KOPT-K1 (cell line): ENCODE data around the gene SLC24A3.

ENCODE experiments used
- H3K27ac ChIP-seq: fragments of 200-600 bp; sonication (generic); 2 replicates; pipeline ENCODE4 v1.5.1; 2016; ENCODE audit warnings: antibody characterized with exemption, mild to moderate bottlenecking, low read depth, low read length; ENCODE audit not compliant: poor library complexity, severe bottlenecking
- H3K36me3 ChIP-seq: fragments of 200-600 bp; sonication (generic); 2 replicates; pipeline ENCODE4 v1.5.1; 2017; ENCODE audit warnings: antibody characterized with exemption, mild to moderate bottlenecking, low read length, moderate library complexity; ENCODE audit not compliant: insufficient read depth
- H3K9me3 ChIP-seq: fragments of 200-600 bp; sonication (generic); 2 replicates; pipeline ENCODE4 v1.5.1; 2017; ENCODE audit warnings: antibody characterized with exemption, low read length, mild to moderate bottlenecking; ENCODE audit not compliant: insufficient read depth, poor library complexity, severe bottlenecking

The SLC24A3 gene

DNA sequence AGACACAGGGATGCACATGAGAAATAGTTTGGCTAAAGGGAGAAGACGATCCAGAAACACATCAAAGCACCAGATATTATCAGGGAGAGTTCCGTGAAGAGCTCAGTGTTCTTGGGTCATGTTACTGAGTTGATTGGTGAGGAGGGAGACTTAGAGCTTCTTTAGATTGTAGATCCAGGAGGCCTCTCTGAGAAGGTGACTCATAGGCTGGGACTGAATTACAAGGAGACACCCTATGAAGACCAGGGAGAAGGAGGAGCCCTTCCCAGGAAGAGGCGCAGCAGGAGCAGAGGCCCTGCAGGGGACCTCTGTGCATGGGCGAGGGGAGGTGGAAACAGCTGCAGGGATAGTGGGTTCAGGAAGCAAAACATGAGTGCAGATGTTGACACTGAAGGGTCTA is 196.5 kb downstream of the SLC24A3 start:
- no peaks in the 10 kb centered on the region for H3K36me3 ChIP-seq
- H3K27ac ChIP-seq, result no peak overlapping the region
- H3K9me3 ChIP-seq, result no peaks in the 10 kb centered on the region

DNA sequence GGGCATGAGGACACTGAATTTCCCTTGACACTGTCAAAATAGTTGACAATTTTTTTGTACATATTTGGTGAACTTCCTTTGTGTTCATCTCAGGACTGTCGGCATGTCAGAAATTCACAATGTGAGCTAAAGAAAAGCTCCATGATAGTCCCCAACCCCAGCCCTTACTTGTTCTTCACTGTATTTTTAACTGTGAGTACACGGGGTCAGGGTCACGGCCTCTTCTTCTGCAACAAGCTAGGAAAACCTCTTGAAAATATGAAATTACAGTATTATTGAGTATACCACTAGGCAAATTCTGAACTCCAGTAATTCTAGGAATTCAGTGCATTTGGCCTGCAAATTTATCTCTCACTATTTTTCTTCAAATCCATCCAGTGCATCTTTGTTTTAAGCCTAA is 199.4 kb downstream of the SLC24A3 start:
- no peaks in the 10 kb centered on the region for H3K9me3 ChIP-seq
- H3K27ac ChIP-seq, result no peak overlapping the region
- no peaks in the 10 kb centered on the region for H3K36me3 ChIP-seq

DNA sequence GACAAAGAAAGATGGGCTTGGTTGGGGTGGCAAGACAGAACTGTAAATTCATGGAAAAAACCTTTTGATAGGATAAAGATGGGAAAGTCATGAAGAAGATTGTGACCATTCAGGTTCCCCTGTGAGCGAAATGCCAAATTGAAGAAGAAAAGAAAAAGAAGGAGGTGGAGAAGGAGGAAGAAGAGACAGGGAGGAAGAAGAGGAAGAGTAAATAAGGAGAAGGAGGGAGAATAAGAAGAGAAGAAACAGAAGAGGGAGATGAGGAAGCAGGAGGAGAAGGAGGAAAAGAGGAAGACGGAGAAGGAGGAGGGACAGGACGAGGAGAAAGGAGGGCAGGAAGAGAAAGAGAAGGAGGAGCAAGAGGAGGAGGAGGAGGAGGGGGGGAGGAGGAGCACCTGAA is 199.8 kb downstream of the SLC24A3 start:
- Histone ChIP-seq H3K27ac (no peak overlapping the region), H3K36me3 (no peaks in the 10 kb centered on the region), H3K9me3 (no peaks in the 10 kb centered on the region)

DNA sequence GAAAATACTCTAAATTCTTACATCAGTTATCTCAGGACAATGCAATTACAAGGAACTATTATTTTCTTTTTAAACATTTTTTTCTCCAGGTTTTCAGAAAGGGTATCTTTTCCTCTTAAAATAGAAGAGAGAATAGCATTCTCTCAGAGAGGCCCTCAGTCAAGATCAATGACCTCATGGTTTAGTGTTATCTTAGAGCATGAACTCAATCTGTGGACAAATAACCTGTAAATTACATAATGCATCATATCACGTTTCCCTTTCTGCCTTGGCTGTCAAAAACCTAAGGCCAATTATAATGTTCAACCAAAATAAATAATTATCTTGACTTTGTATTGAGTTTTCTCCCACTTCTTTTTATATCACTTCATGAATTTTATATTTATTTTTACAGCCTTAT is 202.2 kb downstream of the SLC24A3 start:
- H3K36me3 ChIP-seq, result no peaks in the 10 kb centered on the region
- no peaks in the 10 kb centered on the region for H3K9me3 ChIP-seq

DNA sequence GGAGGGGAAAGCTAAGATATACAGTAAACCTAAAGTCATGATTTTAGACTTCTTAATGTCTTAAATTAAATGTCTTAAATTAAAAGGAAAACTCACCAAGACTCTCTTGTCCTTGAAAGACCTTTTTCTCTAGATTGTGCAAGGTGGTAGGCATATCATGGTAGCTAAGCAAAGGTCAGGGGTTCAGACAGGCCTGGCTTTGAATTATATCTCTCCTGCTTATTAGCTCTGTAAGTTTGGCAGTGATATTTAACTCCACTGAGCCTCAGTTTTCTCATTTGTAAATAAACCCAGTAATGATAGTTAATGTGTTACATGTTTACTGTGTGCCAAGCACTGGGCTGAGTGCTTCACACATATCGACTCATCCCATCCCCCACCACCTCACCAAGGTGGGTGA is 203.3 kb downstream of the SLC24A3 start:
- no peaks in the 10 kb centered on the region for H3K9me3 ChIP-seq
- H3K27ac ChIP-seq, result no peak overlapping the region
- no peaks in the 10 kb centered on the region for H3K36me3 ChIP-seq

More for the DNA sequence above, 202.2 kb downstream of the SLC24A3 start:
- H3K27ac ChIP-seq, result no peak overlapping the region

DNA sequence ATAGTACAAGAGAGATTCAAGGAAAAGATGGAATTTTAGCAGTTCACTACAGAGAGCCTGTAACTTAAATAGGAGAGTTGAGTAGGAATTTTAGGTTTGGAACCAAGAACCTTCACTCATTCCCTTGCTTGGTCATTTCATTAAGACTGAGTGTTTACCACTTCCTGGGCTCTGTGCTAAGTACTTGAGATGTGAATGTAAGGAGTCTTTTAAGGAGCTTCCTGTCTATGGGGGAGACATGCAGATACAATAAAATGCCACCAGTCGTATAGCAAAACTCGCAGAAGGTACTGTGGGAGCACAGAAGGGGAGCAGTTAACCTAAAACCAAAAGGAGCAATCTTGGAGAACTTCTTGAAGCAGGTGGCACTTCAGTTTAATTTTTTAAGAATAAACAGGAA is 204.2 kb downstream of the SLC24A3 start:
- peaks cover 4% of the 10 kb centered on the region for H3K9me3 ChIP-seq
- H3K27ac ChIP-seq, result no peak overlapping the region
- H3K36me3 ChIP-seq, result no peaks in the 10 kb centered on the region

DNA sequence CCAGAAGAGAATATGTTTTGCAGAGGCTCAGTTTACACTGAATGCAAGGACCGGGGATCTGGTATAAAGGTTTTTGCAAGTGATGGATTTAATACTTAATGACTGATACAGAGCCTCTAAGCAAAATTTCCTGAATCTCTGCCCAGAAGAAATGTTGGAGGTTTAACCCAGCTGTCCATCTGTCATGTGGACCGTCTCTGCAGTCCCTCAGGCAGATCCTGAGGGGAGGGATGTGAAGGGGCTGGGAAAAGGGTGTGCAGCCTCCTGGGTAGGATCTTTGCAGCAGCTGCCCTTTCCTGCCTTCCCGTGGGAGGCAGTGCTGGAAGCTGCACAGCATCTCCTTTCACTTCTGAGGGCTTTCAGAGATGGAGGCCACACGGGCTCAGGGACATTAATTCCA is 207.0 kb downstream of the SLC24A3 start:
- H3K9me3 ChIP-seq, result peaks cover 14% of the 10 kb centered on the region
- H3K36me3 ChIP-seq, result no peaks in the 10 kb centered on the region
- H3K27ac ChIP-seq, result no peak overlapping the region

DNA sequence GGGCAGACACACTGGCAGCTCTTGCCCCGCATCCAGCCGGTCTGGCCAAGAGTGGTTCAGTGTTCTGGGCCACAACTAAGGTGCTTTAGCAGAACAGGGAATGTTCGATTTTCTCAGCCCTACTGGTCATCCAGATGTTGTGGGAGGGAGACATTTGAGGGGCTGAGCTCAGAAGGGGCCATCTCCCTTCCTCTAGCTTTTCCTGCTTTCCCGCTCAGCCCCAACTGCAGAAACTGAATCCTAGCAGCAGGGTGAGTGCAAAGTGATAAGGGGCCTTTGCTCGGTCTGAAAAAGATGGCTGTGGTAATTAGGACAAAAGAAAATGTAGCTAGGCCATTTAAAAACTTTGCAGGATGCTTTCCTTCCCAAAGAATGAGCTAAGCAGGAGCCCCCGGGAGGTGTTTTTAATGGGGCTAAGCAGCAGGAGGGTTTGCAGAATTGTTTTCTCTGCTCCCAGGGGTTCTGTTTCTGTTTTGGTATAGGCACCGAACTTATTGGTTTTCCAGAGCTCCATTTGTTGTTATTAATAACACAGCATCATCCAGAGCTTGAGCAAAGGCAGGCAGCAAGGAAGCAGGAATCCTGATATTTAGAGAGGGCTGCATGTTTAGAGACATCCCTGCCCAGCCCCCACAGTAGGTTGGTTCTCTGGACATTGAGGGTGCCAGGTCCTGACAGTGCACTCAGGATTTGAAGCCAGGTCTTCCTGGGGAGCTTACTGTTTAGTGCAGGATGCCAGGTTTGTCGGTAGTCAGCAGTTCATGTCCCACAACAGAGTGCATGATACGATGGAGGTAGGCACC is 210.9 kb downstream of the SLC24A3 start:
- H3K36me3 ChIP-seq, result no peaks in the 10 kb centered on the region
- H3K9me3 ChIP-seq, result peaks cover 14% of the 10 kb centered on the region
- H3K27ac ChIP-seq, result no peak overlapping the region

DNA sequence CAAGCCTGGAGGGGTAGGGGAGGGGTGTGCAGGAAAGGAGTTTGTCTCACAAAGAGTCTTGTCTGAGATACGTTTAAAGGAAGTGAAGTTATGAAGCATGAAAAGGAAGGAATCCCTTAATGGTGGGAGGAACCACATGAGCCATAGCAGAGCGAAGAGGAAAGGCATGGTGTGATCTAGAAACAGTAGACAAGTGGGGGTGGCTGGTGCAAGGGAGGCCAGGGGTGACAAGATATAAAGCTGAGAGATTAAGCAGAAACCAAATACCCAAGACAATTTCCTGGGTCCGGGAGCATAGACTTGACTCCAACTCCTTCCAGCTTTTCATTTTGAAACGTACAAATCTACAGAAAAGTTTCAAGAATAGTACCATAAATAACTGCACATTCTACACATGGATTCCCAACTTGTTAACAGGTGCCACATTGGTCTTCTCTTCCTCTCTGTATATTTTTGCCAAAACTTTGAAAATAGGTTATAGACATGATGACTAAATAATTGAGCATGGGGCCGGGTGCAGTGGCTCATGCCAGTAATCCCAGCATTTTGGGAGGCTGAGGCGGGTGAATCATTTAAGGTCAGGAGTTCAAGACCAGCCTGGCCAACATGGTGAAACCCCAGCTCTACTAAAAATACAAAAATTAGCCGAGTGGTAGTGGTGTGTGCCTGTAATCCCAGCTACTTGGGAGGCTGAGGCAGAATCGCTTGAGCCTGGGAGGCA is 211.6 kb downstream of the SLC24A3 start:
- no peak overlapping the region for H3K27ac ChIP-seq
- H3K36me3 ChIP-seq, result no peaks in the 10 kb centered on the region
- peaks cover 14% of the 10 kb centered on the region for H3K9me3 ChIP-seq

DNA sequence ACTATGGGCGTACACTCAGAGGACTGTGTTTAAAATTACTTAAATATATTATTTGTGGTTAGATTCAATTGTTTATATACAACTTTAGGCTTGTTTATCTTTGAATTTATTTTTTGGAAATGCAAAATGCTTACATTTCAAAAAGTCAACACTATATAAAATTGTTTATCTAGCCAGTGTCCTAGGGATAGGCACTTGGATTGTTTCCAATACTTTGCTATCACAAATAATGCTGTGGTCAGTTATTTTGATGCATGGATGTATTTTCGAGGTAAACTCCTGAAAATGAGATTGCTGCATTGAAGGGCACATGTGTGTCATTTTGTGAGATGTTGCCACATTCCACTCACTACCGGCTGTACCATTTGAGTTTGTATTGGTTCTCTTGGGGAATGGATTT is 213.9 kb downstream of the SLC24A3 start:
- H3K27ac ChIP-seq, result no peak overlapping the region
- H3K36me3 ChIP-seq, result no peaks in the 10 kb centered on the region
- peaks cover 13% of the 10 kb centered on the region for H3K9me3 ChIP-seq

DNA sequence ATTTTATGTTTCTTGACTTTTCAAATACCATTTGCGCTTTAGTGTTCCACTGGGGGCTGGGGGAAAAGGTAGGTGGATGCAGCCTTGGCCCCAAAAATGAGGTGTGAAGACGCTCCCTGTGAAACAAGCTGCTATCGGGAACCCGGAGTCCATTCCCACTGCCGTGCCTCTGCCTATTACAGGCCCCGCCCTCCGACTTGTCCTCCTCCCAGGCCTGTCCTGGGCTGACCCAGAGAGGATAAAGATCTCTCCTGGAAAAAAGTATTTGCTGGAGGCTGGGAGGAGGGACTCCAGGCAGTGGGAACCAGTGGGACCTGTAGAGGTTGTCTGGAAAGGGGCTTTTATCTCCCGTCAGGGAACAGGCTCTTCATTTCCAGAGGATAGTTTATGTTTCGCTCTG is 215.0 kb downstream of the SLC24A3 start:
- no peak overlapping the region for H3K27ac ChIP-seq
- H3K9me3 ChIP-seq, result peaks cover 6% of the 10 kb centered on the region
- H3K36me3 ChIP-seq, result no peaks in the 10 kb centered on the region

DNA sequence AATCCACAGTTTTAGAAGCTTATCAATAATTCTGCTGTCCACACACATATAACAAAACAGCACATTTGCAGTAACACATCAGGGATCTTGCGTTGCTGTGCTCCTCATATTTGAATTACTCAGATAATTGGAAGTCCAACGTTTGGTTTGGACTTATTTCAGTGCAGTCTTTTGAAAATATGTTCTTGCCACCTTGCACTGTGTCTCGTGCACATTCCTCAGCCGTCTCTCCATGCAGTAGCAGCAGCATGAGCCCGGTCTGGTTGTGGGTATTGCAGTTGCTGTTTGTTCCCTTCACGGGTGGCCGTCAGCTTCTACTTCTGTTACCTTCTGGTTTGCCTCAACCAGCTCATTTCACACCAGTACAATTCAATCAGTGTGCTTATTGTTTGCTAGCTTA is 215.5 kb downstream of the SLC24A3 start:
- H3K9me3 ChIP-seq, result peaks cover 6% of the 10 kb centered on the region
- H3K27ac ChIP-seq, result no peak overlapping the region
- no peaks in the 10 kb centered on the region for H3K36me3 ChIP-seq

DNA sequence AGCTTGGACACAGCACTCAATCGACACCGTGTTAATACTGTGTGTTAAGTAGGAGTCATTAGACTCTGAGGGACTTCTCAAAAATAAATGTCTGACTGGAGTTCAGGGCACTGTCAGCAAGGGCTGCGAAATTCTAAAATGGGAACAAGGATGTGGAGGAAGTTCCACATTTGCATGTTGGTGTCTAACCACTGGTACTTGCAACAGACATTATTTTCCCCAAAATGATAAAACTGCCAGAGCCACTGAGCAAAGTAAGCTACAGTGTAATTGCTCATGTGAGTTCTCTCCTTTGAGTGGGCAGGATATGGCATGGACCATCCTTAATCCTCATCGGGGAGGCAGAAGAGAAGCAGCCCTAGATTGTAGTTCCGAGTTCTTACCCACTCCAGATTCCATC is 215.9 kb downstream of the SLC24A3 start:
- Histone ChIP-seq H3K9me3 (peaks cover 6% of the 10 kb centered on the region), H3K27ac (no peak overlapping the region), H3K36me3 (no peaks in the 10 kb centered on the region)

DNA sequence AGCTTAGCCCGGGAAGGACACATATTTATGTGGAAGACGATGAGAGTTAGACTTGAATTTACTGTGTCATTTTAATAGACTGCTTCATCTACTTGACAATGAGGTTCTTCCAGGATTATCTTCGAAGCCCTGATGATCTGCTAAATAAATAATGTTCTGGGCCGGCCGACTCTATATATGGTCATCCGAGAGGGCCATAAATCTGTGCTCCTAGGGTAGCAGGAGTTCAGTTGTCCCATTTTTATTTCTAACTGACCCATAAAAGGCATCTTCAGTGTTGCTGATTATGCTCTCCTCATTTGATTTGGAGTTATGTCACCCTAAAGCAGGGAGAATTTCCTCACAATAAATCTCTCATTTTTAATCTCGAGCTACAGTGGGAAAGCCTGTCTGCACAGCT is 217.1 kb downstream of the SLC24A3 start:
- H3K36me3 ChIP-seq, result no peaks in the 10 kb centered on the region
- no peaks in the 10 kb centered on the region for H3K9me3 ChIP-seq
- H3K27ac ChIP-seq, result no peak overlapping the region

DNA sequence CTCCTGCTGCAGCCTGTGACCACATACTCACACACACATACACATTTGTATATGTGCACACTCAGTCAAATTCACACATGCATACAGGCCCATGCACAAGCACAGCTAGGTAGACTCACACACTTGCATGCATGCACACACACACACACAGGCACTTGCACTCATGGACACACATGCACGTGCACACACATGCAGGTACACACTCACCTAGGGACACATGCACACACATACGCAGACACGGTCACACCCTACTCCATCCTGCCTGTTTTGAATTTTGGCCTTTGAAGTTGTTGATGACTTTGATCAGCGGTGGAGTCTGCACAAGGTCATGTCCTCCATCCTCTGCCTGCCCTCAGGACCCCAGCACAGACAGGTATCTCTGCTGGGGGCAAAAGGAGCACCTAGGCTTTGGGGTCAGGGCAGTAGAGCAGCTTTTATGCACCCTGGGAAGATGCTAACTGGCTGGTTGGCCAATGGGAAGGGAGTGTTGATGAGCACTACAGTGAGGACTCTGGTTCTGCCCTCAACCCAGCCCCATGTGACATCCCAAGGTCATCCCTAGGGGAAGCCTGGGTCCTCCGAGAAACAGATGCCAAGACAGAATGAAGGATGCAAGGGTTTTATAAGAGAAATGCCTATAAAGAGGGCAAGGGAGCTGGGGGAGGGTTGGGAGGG is 218.3 kb downstream of the SLC24A3 start:
- H3K36me3 ChIP-seq, result no peaks in the 10 kb centered on the region
- no peak overlapping the region for H3K27ac ChIP-seq

More for the DNA sequence above, 218.3 kb downstream of the SLC24A3 start:
- no peaks in the 10 kb centered on the region for H3K9me3 ChIP-seq
